Measurements from ENCODE around the gene SPIRE2. TPM values are rescaled to one million over a fixed set of nuclear protein-coding genes. Genes with fewer than 3 reads are reported as not detected.

The SPIRE2 gene
- total and polyA plus RNA-seq, 9 of the 15 experiments (the other 6 are each of a cell fraction or from before 2014, with no cell fraction given) = 0.70 to 7.5 (median 4.6) TPM

GRCh38 chr16:89847940-89848297, 19.6 kb downstream of the SPIRE2 start:
- ATAC-seq (no peak; the same call in 2 of the 3 replicates), FAIRE-seq (no peak), DNase-seq (ENCODE audit: extremely low read depth in 1 of 4, low spot score in 3 of 4) (no peak)
- TF ChIP-seq RUNX1 (IDR thresholded peaks at IDR 0.05; ENCODE audit: low read depth) (no peak), ADNP (tag; IDR thresholded peaks at IDR 0.05) (no peak), SP1 (CRISPR knock-in tag; IDR thresholded peaks at IDR 0.05) (no peak), PPARD (CRISPR knock-in tag; IDR thresholded peaks at IDR 0.05) (no peak), MBD1 (CRISPR knock-in tag; IDR thresholded peaks at IDR 0.05) (no peak), ZNF584 (CRISPR knock-in tag; IDR thresholded peaks at IDR 0.05; ENCODE audit: low read depth) (no peak), ILK (tag; IDR thresholded peaks at IDR 0.05; ENCODE audit: borderline replicate concordance, low read depth) (no peak), SREBF1 (IDR thresholded peaks at IDR 0.05; ENCODE audit: borderline replicate concordance, low read depth, low read length) (no peak), E2F4 (CRISPR knock-in tag; IDR thresholded peaks at IDR 0.05; ENCODE audit: low read depth) (no peak), PATZ1 (CRISPR knock-in tag; IDR thresholded peaks at IDR 0.05; ENCODE audit: borderline replicate concordance) (no peak), PHF20 (IDR thresholded peaks at IDR 0.05; ENCODE audit: partially characterized antibody) (no peak), CHD4 (IDR thresholded peaks at IDR 0.05; ENCODE audit: insufficient read depth, insufficient replicate concordance, low read depth, low read length, poor library complexity, severe bottlenecking) (no peak)
- in situ Hi-C loops (cut with MboI) (no loop called here), intact Hi-C loops (cut with micrococcal nuclease) (no loop called here)
- WGBS (ENCODE audit: insufficient coverage, low coverage, missing lambda C conversion rate) = 41% methylated on average over 14 of the region's 14 CpGs
- Histone ChIP-seq H2AFZ (ENCODE audit: low read depth, low read length) (no peak overlapping the region), H3K4me2 (ENCODE audit: insufficient read depth, low read length) (no peak overlapping the region), H3K9me3 (replicated peaks; ENCODE audit: control insufficient read depth, insufficient read depth, low read depth, low read length) (no peaks in the 10 kb centered on the region), H3K36me3 (ENCODE audit: control insufficient read depth, insufficient read depth, low read length) (no peaks in the 10 kb centered on the region), H3K4me3 (no peak overlapping the region), H3K27me3 (ENCODE audit: control insufficient read depth in 2 of 2, insufficient read depth in 2 of 2, low read length in 2 of 2) (no peaks in the 10 kb centered on the region), H4K20me1 (replicated peaks; ENCODE audit: control insufficient read depth, insufficient read depth, low read length) (no peaks in the 10 kb centered on the region), H3K79me2 (ENCODE audit: control insufficient read depth, insufficient read depth, low read length) (no peaks in the 10 kb centered on the region), H3K27ac (ENCODE audit: extremely low read depth, low read depth, low read length) (no peak overlapping the region), H3K9ac (ENCODE audit: insufficient read depth in 1 of 2, low read depth in 2 of 2, low read length in 2 of 2) (peak overlapping the region in 1 of 2 experiments; percentile 70; a peak in 1 of 4 replicates), H3K9me1 (ENCODE audit: control insufficient read depth, insufficient read depth, low read length) (no peaks in the 10 kb centered on the region), H3K4me1 (replicated peaks in 1 of 2; ENCODE audit: control insufficient read depth in 2 of 2, insufficient read depth in 2 of 2, low read length in 2 of 2) (peaks cover 0 to 30% of the 10 kb centered on the region in 2 experiments; a peak in 3 of 5 replicates)
- CTCF ChIA-PET (ENCODE audit: low intra/inter-chr PET ratio) = no interaction called here
- BruUV-seq (replicated peaks) = no TSS peak
- POLR2A ChIA-PET = no interaction called here

Data from K562 (cell line).